Ishikawa (cell line): ENCODE measurements around the gene CHPT1.

Experiments
- EP300 ChIP-seq: IDR thresholded peaks from 2 replicates; pipeline ENCODE4 v1.6.1; 2012; ENCODE audit warnings: borderline replicate concordance
- RAD21 ChIP-seq: IDR thresholded peaks from 2 replicates; pipeline ENCODE4 v1.6.1; 2012; ENCODE audit warnings: low read depth
- TF ChIP-seq, protein P1 (sequence below): IDR thresholded peaks from 2 replicates; pipeline ENCODE4 v1.6.1; 2012; ENCODE audit warnings: low read depth, mild to moderate bottlenecking

DNA sequence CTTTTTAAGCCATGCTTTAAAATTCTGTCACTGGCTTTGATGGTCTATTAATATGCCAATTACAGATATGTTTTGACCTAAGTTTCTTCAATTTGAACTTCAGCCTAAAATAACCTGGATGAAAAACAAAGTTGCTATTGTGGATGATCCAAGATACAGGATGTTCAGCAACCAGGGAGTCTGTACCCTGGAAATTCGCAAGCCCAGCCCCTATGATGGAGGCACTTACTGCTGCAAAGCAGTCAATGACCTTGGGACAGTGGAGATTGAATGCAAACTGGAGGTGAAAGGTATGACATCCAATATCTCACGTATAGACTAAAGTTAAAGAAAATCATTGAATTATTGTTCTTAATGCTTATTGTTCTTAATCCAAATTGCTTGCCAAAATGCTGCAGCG is 17.2 kb upstream of the CHPT1 start:
- TF ChIP-seq, protein P1, sequence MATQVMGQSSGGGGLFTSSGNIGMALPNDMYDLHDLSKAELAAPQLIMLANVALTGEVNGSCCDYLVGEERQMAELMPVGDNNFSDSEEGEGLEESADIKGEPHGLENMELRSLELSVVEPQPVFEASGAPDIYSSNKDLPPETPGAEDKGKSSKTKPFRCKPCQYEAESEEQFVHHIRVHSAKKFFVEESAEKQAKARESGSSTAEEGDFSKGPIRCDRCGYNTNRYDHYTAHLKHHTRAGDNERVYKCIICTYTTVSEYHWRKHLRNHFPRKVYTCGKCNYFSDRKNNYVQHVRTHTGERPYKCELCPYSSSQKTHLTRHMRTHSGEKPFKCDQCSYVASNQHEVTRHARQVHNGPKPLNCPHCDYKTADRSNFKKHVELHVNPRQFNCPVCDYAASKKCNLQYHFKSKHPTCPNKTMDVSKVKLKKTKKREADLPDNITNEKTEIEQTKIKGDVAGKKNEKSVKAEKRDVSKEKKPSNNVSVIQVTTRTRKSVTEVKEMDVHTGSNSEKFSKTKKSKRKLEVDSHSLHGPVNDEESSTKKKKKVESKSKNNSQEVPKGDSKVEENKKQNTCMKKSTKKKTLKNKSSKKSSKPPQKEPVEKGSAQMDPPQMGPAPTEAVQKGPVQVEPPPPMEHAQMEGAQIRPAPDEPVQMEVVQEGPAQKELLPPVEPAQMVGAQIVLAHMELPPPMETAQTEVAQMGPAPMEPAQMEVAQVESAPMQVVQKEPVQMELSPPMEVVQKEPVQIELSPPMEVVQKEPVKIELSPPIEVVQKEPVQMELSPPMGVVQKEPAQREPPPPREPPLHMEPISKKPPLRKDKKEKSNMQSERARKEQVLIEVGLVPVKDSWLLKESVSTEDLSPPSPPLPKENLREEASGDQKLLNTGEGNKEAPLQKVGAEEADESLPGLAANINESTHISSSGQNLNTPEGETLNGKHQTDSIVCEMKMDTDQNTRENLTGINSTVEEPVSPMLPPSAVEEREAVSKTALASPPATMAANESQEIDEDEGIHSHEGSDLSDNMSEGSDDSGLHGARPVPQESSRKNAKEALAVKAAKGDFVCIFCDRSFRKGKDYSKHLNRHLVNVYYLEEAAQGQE: no peak
- TF ChIP-seq RAD21 (no peak), EP300 (no peak)
